GM12892 (cell line): ENCODE results near the gene SORCS3.

ENCODE experiments used
- POLR2A ChIP-seq: IDR thresholded peaks from 2 replicates; pipeline ENCODE4 v1.6.1; 2011; ENCODE audit warnings: low read depth, low read length, control low read depth
- POLR2AphosphoS5 ChIP-seq: IDR thresholded peaks from 2 replicates; pipeline ENCODE4 v1.6.1; 2011; ENCODE audit warnings: low read depth, low read length, control low read depth
- TAF1 ChIP-seq: IDR thresholded peaks from 2 replicates; pipeline ENCODE4 v1.6.1; 2011; ENCODE audit warnings: low read depth, mild to moderate bottlenecking, control low read depth, low read length, borderline replicate concordance

DNA sequence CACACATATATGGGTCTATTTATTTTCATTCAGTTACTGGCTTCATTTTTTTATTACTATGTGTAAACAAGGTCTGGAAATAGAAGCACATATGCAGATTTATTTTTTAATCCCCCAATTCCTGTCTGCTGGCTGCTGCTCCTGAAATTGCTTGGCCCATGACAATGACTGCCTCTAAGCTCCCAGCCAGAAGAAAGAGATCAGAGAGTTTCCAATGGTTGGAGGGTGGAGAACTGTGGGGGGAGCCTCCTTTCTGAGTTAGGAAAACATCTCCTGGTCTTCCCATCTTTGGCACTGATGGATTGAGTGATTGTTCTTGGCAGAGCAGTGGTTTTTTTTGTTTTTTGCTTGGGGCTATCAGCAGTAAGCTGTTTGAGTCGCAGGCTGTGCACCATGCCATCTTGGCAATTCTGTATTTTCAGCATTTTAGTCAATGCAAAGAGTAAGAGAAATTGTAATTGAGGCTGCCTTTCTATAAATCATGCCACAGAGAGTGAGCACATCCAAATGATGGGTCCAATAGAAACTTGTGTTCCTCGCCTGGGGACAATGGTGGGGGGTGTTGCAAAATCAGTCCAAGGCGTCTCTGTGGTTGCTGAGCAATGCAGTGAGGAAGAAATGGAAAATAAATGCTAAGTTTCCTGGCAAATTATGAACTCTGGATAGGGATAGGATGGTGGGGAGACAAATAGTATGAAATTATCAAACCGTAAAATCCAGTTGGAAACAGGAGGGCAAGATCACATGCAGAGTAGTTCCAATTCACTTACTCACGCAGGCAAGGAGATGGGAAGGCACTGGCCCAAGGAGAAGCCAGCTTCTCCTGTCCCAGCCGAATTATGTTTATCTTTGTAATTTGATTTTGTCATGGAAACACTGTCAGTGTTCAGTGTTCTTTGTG, 382.4 kb downstream of the SORCS3 start:
- TF ChIP-seq POLR2A (no peak), TAF1 (no peak), POLR2AphosphoS5 (no peak)
